NCI-H460 (cell line): ENCODE measurements around the gene JKAMP. TPM values are rescaled to one million over a fixed set of nuclear protein-coding genes. Genes with fewer than 3 reads are reported as not detected.
"Not testable (repeated sequence)": the region's sequence is repeated elsewhere in the genome, so short reads cannot be mapped to it uniquely, and the experiment has no call there.

Experiments used
- DNase-seq: peaks from one replicate; pipeline ENCODE4 v3.0.0-alpha.2; 2016; ENCODE audit warnings: low read depth; ENCODE audit errors: extremely low read depth
- polyA plus RNA-seq: library from polyadenylated mRNA; depleted of rRNA; stranded (reverse); fragments of >200 nt; gene quantifications from 2 replicates; pipeline ENCODE4 v1.2.3, GENCODE V29; 2014; cell fraction: nucleus; rRNA removed
- total RNA-seq: library from RNA; depleted of rRNA; stranded (reverse); fragments of >200 nt; shearing (Covaris generic); gene quantifications from 2 replicates; pipeline ENCODE4 v1.2.3, GENCODE V29; 2014; rRNA removed

The JKAMP gene, protein sequence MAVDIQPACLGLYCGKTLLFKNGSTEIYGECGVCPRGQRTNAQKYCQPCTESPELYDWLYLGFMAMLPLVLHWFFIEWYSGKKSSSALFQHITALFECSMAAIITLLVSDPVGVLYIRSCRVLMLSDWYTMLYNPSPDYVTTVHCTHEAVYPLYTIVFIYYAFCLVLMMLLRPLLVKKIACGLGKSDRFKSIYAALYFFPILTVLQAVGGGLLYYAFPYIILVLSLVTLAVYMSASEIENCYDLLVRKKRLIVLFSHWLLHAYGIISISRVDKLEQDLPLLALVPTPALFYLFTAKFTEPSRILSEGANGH
- total RNA-seq, result 149 and 153 TPM in 2 replicates
- polyA plus RNA-seq, result 102 and 147 TPM in 2 replicates

DNA sequence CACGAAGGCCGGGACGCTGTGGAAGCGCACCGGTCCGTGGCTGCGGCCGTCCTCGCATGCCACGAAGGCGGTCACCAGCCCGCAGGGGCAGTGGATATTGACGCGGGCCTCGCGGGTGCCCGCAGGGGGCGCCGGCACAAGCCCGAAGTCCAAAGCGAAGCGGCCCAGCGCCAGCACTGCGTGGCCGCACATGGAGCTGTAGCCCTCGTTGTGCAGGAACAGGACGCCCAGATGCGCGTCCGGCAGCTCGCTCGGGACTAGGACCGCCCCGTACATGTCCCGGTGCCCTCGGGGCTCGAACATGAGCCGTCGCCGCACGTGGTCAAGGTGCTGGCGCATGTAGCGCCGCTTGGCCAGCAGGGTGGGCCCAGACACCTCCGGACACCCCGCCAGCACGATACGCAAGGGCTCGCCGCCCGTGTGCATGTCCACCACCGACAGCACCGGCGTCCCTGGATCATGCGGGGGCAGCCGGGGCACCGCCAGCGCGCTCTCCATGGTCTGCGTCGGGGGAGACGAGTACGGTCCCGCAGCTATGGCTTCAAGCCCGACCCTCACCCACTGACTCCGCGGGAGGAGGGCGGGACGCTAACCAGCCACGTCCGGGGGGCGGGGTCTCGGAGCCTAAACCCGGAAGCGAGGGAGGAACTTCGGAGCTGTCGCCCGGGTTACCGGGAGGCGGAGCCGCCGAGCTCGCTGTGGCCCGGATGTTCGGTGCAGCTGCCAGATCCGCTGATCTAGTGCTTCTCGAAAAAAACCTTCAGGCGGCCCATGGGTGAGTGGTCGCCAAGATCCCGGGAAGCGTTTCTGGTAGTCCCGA, at the start of gene JKAMP, which contains the start of gene L3HYPDH:
JKAMP (plus strand) TSS at position 699 of the 820 bp plus-strand sequence; CDS start at position 772, 73 bp downstream.
L3HYPDH (minus strand) TSS at position 590 of the 820 bp plus-strand sequence; CDS start at position 498, 92 bp downstream.
- peak; percentile 95 for DNase-seq

DNA sequence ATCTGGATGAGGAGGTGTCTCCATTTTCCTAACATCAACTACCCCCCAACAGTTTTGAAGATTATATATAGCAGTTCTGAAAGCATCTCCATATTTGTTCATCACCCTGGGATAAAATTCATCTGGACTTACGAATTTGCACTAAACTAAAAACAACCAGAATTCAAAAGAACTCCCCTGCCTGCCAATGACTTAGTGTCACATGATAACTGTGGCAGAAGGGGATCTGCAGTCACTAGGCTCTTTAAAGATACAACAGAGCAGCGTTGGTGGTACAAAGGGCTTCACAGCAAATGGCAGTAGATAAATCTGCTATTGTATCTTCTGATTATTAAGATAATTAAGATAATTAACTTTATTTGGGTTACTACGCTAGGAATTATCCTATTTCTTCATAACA, 49.2 kb upstream of the JKAMP start:
- no peak for DNase-seq

DNA sequence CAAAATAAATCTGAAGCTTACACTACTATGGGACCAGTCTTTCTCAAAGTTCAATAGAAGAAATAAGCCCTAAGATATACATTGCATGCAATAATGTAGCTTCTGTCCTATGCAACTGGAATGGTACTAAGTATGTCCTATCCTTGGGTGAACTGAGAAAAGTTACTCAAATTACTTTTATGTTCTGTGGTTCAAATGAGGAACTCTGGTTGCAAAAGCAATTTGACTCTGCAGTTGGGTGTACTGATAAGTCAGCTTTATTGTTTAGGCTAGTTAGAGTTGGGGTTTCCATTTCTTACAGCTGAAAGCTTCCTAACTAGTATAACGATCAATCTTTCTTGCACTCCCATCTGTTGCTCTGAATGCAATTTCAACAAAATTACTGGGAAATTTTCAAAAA, 48.3 kb upstream of the JKAMP start:
- no peak for DNase-seq

DNA sequence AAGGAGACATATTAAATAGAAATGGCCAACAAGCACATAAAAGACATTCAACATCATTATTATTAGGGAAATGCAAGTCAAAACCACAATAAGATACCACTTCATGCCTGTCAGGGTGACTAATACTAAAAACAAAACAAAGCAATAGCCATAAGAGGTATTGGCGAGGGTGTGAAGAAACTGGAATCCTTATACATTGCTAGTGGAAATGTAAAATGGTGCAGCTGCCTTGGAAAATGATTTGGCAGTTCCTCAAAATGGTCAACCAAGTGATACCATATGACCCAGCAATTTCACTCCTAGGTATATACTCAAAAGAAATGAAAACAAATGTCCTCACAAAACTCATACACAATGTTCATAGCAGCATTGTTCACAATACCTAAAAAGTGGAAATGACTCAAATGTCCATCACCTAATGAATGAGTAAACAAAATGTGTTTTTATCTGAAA, 46.1 kb upstream of the JKAMP start:
- DNase-seq, result no peak

DNA sequence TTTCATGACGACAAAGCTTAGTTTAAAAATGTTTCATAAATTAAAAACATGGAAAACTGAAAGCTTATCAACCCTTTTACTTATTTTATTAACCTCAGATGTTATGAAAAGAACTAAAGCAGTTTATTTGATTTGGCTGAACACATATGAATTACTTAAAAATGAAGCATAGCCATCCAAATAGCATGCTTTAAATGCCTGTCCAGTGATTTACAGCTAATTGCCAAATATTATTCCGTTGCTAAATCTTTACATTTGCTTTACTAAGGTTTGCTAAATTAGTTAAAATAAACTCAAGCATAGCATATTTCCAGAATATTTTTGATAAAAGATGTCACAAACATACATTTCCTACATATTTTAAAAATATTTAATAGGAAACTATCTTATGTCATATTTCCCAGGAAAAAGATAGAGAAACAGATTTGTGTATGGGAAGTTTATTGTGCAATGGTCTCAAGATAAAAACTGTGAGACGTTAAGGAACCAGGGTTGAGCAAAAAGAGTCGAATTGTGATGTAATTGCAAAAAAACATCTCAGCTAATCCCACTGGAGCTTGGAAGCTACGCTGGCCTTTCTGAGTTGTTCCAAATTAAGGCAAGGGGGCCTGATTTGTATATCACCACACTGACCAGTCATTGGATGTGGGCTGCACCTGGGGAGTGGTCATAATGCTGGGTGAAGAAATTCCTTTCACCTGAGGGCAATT, 44.9 kb upstream of the JKAMP start:
- no peak for DNase-seq

DNA sequence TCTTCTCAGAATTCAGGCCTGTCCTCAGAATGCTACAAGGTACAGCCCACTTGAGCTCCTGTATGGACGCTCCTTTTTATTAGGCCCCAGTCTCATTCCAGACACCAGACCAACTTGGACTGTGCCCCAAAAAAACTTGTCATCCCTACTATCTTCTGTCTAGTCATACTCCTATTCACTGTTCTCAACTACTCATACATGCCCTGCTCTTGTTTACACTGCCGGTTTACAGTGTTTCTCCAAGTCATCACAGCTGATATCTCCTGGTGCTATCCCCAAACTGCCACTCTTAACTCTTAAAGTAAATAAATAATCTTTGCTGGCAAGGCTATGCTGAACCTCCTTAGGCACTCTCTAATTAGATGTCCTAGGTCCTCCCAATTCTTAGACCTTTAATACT, 35.6 kb upstream of the JKAMP start:
- not testable (repeated sequence) for DNase-seq

DNA sequence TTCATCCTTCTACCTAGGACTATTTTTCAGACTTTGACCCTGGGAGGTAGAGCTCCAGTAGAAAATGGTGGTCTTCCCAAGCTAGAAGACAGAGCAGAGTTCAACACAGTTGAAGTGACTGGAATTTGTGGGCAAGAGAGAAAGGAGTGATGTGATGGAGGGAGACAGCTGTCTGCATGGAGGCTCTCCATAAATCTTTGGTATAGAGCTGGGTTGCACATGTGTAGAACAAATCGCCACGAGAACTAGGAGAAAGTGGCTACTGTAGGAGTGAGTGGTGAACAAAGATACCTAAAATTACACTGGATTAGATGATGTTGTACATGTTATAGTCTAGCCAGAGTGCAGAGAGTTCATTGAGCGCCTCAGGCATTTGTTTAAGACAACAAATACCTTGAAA, 33.6 kb upstream of the JKAMP start:
- DNase-seq, result no peak

DNA sequence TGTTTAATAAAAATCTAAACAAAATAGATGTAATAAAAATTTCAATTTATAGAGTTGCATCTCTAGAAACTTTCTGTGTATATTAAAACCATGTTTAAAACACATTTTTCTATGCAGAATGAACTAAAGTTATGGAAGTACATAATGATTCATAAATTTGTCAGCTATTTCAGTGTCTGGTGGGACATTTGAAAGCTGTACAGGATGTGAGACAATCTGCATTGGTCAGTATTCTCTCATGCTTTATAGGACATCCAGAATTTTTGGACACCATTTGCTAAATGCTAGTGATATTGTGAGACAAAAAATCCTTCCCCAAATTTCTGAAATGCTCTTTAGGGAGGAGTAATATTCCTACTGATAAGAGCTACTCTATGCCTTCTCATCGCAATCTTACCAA, 32.5 kb upstream of the JKAMP start:
- no peak for DNase-seq

DNA sequence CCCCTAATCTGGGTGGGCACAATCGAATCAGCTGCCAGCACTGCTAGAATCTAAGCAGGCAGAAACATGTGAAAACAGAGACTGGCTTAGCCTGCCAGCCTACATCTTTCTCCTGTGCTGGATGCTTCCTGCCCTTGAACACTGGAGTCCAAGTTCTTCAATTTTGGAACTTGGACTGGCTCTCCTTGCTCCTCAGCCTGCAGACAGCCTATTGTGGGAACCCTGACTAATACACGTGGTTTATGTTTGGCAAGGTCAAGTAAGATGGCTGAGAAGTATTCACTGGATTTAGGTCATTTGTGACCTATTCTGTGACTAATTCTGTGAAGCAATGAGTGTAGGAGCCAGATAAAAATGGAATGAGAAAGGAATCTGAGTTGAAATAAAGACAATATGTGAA, 30.2 kb upstream of the JKAMP start:
- no peak for DNase-seq

DNA sequence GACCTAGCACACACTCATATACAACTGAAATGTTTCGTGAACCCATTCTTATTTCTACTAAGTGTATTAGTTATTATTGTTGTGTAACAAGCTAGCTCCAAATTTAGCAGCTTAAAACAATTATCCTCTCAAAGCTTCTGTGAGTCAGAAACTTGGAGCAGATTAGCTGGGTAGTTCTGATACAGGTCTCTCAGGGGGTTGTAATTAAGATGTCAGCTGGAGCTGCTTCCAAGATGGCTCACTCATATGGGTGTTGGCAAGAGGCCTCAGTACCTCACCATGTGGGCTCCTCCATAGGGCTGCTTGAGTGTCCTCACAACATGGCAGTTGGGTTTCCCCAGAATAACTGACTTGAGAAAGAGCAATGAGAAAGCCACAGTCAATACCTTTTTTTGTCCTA, 28.9 kb upstream of the JKAMP start:
- no peak for DNase-seq

DNA sequence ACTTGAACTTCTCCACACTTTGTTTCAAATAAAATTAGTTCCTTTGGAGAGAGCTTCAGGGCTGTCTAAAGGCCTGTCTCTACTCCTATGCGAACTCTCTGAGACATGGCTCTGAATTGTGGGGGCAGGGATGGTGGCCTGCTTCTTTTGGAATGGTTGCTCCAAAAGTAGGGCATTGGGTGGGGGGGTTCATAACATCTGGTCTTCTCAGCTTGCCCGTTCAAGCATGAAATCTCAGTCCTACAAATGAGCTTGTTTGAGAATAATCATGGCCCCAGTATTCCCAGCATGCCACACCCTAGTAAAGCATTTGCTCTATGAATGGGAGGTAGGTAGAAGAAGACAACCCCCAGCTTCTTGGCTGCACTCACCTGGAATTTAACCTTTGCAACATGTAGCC, 25.8 kb upstream of the JKAMP start:
- DNase-seq, result no peak

DNA sequence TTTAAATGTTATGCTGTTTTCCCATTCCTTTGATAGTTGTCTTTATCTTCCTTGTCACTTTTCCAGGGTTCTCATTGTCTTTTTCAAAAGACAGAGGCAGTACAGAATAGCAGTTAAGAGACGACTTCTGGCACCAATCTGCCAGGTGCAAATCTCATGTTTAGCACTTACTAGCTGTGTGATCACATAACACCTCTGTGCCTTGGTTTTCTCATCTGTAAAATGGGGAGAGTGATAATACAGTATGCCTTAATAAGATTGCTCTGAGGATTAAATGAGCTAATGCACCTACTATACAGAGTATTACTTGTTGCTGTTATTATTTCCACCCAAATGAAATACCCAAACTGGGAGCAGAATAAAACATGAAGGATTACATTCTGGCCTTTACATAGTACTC, 23.9 kb upstream of the JKAMP start:
- DNase-seq, result no peak

DNA sequence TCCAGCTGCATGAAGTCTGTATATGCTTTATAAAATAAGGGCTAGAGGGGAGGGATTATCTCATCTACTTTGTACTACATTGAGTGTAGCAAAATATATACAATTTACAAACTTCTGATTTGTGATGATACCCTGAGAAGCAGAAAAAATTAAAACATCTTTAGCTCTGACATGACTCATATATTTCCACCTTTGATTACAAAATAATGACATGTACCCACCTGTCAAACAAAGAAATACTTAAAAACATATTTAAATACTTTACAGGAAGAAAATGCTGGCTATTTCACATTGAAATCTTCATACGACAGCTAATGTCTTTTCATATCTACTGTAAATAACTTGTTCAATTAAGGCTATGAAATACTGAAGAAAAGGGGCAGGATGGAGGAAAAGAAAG, 22.4 kb upstream of the JKAMP start:
- no peak for DNase-seq

DNA sequence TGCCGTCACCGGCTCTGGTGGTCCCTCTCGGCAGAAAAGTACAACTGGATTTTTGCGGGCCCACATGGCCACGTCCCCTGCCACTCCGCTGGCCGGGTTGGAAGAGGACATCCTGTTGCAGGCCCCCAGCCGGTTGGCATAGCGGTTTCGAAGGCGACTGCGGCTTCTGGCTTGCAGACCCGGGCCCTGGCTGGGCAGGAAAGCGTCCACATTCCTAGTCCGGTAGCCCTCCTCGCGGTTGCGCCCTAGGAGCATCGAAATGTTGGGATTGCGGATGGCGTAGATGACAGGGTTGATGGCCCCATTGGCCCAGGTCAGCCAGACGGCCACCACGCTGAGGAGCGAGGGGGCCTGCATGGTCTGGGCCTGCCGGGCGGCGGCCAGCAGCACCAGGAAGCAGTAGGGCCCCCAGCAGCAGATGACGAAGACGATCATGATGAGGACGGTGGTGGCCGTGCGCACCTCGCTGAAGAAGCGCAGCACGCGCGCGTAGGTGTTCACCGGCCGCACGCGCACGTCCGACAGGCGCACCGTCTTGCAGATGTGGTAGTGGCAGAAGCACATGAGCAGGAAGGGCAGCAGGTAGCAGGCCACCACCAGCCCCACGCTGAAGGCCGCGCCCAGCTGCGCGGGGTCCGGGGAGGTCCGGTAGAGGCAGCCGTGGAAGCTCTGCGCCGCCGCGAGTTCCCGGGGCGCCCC, 20.4 kb upstream of the JKAMP start:
- no peak for DNase-seq

DNA sequence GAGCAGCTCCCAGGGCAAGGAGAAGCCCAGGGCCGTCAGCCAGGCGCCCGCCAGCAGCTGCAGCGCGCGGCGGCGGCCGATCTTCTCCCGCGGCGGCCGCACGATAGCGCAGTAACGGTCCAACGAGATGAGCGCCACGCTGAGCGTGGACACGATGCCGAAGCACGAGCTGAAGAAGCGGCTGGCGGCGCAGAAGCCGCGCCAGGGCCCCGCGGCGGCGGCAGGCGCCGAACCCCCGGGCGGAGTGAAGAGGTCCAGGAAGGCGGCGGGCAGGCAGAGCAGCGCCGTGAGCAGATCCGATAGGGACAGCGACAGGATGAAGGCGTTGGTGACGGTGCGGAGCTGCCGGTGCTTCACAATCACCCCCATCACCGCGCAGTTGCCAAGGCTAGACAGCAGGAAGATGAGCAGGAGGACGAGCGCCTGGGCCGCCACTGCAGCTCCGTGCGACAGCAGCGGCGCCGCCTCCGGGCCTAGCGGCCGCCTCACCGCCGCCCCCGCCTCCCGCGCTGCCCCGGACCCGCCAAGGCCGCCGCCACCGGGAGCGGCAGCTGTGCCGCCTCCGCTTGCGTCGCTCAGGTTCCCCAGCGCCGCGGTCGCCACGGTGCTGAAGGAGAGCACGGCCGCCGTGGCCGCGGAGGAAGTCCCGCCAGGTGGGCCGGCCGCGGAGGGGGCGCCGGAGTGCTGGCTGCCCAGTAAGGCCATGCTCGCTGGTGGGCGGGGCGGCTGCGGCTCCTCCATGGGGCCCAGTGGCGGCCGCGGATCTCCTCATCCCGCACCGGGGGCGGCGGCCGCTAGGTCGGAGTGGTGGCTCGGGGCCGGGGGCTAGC, 19.6 kb upstream of the JKAMP start:
- DNase-seq, result no peak

DNA sequence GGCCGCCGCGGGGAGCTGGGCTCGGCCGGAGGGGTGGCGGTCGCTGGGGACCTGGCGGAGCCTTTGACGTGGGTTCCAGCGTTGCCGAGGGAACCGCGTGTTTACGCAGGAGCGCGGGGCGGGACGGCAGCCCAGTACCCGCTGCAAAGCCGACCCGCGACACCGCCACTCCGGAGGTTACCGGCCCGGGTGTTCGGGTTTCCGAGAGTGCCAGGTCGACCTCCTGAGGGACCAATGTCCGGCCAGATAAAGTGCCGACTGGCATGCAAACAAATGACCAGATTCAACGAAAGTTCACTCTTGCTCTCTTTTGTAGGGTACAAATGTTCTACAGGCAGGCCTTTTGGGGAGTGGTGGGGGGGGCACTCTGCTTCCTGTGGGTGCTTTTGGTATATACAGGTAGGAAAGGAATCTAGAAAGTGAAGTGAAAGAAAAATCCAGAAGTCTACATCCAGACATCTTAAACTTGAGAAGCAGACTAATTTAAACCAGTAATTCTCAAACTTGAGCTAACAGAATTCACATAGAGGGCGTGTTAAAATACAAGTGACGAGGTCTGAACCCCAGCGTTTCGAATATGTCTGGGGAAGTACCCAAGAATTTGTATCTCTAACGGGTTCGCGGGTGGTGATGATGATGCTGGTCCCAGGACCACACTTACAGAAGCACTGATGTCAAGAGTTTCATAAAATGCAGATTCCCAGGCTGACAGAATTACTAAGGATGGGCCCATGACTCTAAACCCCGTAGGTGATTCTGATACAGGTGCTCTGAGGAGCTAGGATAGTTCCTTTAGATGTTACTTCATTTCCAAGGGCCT, 18.8 kb upstream of the JKAMP start, which contains the start of gene GPR135:
GPR135 (minus strand) TSS at position 65 of the 820 bp plus-strand sequence. CDS start 154 bp downstream, outside the sequence.
- DNase-seq, result no peak

DNA sequence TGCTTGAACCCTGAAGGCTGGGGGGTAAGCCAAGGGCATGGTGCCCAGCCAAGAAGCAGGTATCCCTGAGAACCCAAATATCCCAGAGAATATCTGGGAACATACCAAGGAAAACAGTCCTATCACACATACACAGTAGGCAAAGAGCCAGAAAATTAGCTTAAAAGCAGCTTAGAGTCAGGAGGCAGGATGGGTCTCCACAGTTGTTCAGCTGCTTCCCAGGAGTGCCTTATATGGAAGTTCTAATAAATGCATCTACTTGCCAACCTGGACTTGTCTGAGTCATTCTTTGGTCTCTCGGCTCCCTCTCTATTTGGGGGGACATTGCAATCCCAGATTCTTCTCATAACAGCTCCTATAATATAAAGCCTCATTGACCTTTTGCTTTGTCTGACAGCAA, 10.1 kb upstream of the JKAMP start:
- DNase-seq, result no peak

DNA sequence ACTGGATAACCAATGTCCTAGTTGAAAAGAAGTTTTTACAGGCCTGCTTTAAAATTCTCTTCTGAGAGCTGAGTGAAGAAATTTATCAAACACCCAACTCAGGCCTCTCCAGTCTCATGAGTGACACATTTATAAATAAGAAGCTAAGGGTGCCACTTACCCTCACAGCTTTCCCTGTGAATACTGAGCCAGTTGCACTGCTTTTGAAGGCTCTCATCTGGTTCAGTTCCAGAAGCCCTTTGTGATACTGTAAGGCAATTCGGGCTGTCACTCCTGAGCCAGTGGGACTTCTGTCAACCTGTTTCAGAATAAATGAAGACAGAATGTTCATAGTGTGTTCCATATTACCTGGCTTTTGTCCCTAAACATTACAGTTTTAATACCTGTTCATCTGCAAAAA, 8.6 kb upstream of the JKAMP start:
- no peak for DNase-seq

DNA sequence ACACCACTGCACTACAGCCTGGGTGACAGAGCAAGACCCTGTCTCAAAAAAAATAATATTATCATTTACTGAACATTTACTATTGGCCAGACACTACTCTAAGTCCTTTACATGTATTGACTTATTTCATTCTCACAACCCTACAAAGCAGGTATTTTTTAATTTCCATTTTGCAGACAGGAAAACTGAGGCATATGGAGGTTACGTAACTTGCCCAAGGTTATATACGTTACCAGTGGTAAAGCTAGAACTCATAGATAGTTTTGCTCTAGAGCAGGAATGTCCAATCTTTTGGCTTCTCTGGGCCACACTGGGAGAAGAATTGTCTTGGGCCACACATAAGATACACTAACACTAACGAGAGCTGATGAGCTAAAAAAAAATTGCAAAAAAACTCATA, 5.8 kb upstream of the JKAMP start:
- no peak for DNase-seq
